GM18907 (cell line): ENCODE data around the gene BABAM2.
"Not testable (repeated sequence)": the region's sequence is repeated elsewhere in the genome, so short reads cannot be mapped to it uniquely, and the experiment has no call there.

Source experiments
- ATAC-seq: cut with Tn5 transposase; IDR thresholded peaks from one replicate; pipeline ENCODE4 v1.9.1; 2021; ENCODE audit warnings: mild to moderate bottlenecking, moderate library complexity; ENCODE audit not compliant: unreplicated experiment

BABAM2 gene

DNA sequence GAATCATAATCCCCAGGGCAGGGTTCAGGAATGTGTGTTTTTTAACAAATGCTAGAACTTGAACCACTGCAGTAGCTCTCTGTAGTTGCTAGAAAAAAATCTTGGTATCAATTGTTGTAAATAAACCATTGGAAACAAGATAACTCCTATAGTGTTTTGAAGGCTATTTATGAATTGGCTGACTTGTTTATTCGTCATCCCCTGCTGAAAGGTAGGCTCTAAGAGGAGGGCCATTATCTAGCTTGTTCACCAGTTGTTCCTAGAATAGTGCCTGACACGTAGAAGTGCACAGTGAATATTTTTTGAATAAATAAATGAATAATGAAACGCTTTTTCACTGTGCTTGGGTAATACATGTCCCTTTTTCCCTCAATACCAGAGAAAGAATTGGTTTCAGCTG, 211.4 kb downstream of the BABAM2 start:
- ATAC-seq, result no peak

DNA sequence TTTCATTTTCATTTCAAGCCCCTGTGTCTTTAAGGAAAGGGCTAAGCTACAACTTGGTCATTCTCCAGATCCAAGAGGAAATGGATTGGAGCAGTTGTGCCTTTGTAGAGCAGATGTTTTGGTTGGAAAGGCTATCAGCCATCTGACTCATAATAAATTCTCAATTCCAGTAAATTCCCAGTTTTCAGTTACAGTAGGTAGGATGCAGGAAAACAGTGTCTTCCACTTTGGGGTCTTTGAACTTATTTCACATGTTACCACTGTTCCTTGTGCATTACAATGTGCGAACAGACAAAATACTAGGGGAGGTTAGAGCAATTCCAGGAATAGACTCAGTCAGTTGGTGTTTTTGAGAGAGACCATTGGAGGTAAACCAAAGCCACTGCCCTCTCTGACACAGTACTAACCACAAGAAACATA, 211.9 kb downstream of the BABAM2 start:
- ATAC-seq, result no peak

DNA sequence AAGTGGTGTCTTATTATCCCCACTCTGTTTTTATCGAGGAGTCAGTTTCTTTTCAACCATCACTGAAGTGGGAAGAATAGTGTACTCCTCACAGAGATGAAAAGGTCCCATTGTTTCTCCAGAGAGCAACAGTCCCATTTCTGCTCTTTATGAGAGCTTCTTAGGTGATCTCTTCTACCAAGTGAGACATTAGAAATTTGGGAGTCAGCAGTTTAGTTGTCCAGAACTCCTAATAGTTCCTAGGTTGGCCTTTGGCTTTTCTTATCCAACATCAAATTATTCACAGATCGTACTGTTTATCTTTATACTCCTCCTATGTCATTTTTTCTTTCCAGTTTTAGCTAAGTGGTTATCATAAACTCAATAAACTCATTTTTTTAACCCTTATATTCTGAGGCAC, 213.1 kb downstream of the BABAM2 start:
- no peak for ATAC-seq

DNA sequence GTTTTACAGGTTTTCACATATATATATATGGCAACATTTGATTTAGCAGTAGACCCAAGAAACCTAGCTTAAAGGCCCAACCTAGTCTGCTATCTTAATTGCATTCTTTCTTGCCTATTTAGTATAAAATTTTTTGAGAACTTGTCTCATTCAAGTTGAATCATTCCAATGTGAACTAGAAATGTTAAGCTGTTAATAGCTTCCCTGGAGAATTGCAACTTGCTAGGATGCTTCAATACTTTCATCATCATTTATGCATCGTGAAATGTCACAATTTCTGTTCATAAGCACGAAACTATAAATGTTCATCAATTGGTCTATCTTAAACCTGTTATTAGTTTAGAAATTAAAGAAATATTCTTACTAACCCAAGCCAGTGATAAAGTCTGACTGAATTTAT, 217.6 kb downstream of the BABAM2 start:
- ATAC-seq, result no peak

DNA sequence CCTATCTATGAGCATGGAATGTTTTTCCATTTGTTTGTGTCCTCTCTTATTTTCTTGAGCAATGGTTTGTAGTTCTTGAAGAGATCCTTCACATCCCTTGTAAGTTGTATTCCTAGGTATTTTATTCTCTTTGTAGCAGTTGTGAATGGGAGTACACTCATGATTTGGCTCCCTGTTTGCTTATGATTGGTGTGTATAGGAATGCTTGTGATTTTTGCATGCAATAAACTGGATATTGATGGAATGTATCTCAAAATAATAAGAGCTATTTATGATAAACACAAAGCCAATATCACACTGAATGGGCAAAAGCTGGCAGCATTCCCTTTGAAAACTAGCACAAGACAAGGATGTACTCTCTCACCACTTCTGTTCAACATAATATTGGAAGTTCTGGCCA, 223.2 kb downstream of the BABAM2 start:
- ATAC-seq, result not testable (repeated sequence)

DNA sequence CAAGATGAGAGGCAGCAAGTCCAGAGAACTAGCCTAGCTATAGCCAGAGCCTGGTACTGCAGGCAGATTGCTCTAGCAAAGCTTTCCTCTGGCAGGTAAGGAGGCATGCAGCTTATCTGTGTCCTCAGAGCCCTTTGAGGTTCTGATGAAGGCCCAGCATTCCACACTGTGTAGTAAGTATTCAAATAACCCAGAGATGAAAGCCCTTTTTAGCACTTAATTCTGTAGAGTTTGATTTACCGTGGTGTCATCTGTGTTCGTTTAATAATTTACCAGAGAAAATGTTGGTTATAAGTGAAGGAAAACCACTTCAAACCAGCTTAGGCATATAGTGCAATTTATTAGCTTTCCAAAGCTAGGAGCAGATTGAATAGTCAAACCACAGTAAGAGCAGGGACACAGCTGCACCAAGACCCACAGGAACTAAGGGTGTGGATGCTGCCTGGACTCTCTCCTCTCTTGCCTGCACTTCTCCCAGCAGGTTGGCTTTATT, 226.6 kb downstream of the BABAM2 start:
- ATAC-seq, result no peak

DNA sequence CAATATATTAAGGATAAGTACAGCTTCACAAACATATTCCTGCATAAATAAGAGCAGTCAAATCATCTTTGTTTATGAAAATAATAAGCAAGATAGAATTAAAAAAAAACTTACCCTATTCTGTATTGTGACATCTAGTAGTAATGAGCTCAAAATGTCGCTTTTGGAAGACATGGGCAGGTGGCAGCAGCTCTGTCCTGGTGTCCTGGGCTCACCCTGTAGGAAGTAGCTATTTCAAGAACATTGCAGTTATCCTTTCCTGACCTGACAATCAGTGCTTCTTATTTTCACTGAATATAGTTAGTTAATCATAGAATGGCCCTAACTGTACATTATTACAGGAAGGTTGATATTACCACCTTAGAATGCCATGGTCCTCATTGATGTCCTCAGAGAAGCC, 229.1 kb downstream of the BABAM2 start:
- ATAC-seq, result no peak

DNA sequence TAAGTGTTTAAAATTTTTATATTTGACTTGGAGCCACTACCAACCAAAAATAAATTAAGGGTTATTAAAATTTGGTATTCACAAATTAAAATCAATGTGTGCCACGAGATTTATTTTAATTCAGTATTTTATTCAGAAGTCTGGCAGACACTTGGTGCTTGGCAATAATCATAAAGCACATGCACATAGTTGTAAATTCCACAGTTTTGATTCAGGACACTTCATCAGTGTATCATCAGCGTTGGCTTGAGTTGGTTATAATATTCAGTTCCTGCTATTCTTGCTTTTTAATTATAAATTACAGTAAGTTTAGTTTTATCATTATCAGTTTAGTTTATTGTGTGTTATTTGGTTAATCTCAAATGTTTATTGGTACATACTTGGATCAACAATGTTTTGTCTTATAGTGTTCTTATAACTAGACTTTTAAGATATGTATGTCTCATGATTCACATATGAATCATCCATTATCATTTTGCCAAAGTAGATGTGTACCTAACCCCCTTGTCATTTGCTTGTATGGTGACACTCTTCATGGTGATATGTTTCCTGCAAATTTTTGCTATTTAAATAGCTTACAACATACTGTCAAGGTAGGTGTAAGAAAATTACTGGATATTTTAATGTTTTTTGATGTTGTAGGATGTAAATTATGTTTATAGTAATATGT, 237.9 kb downstream of the BABAM2 start:
- ATAC-seq, result no peak

DNA sequence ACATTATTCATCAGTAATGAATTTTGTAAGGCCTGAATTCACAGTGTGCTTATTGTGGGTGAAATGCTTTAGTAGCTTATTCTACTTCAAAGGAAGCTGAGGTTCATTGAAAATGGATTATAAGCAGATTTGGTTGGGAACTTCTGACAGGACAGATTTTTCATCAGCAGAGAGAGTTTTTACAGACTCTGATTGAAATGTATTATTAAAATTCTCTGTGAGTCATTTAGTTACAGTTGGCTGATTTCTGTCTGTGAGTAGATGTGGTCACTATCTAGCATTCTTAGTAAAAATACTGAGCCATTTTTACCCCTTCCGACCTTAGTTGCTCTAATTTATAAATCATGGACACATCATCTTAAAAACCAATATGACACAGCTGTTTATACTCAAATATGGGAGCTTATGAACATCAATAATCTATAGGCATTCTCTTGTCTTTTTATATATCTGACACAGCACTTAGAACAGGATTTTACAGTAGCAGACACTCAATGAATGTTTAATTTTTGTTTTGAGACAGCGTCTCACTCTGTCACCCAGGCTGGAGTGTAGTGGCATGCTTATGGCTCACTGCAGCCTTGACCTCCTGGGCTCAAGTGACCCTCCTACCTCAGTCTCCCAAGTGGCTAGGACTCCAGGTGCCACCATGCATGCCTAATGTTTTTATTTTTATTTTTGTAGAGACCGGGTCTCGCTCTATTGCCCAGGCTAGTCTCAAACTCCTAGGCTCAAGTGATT, 239.6 kb downstream of the BABAM2 start:
- no peak for ATAC-seq

DNA sequence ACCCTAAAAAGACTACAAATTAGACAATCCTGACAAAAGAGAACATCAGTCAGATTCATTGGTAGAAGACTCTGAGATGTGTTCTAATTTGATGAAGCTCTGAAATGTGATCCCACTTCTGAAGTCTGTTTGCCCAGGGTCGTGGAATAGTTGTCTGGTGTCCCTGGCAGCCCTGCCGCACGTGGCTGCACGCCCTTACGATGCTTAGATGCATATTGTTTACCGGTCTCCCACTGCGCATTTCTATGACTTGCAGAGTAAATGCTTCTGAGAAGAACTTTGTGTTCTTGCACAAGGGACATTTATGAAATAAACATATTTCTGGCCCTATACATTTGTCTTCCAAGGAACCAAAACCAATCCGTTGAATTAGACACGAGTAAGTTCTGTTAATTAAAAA, 243.2 kb downstream of the BABAM2 start:
- ATAC-seq, result no peak

DNA sequence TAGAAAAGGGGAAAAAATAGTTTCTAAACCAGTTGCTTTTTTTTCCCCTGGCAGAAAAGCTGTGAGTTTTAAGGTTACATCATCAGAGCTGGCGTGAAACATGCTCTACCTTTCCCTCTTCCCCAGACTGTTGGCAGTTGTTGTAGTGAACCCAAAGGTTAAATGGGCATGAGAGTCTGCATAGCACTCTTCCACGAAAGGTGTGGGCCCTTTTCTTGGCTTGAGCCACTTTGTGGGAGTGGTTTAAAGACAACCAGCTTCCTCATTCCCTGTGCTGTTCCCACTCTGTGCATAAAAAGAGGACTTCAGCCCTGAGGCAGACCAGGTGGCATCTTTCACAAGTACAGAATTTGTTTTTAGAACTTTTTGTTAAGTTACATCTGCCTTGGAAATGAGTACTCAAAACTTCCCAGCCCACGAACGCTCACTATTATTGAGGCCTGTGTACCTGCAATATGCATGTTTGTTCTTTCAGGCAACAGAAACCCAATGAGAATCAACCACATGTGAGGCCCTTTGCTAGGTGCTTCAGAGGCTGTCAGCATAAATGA, 243.8 kb downstream of the BABAM2 start:
- ATAC-seq, result no peak

DNA sequence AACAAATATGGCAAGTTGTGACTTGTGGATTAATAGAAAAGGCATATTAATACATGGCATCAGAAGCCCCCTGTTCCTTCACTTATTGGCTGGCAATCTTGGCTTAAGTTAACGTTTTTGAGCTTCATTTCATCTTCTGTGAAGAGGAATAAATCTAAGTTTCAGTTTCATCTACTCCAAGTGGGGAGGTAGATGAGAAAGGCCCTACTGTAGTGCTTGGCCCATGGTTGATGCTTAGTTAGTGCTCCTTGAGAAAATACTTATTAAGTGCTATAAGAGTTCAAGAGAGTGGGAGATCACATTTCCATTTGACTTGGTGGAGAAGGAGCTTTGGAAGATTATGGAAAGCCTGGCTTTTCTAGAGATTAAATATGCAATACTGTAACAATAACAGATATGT, 244.3 kb downstream of the BABAM2 start:
- no peak for ATAC-seq

DNA sequence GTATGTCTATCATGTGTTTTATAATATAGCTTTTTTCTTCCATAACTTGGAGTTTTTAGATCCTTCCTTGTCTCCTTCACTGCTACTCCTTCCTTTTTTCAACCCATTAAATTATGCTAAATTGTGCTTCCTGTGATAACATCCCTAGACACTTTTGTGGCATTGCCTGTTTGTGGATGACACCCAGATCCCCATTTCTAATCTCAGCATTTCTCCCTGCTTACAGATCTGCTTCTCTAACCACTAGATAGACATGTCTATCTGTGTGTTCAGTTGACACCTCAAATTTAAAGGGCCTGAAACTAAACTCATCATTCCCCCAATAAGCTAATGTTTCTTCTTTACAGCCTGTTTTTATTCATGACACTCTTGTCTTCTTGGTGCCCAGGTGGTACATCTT, 244.8 kb downstream of the BABAM2 start:
- no peak for ATAC-seq

DNA sequence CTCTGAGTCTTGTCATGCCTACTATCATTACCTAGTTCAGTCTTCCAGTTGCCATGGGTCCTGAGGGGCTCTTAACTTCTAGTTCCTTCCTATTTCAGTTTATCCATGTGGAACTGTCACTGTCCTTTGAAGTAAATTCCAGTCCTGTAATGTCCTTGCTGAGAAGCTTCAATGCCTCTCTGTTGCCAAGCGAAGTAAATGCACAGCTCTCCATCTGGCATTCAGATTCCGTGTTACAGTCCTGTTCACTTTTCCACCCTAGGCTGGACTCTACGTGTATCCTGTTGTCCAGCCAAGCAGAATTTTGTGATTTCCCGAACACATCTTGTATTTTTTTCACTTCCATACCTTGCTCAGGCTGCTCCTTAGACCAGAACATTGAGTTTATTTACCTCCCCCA, 245.3 kb downstream of the BABAM2 start:
- ATAC-seq, result no peak

DNA sequence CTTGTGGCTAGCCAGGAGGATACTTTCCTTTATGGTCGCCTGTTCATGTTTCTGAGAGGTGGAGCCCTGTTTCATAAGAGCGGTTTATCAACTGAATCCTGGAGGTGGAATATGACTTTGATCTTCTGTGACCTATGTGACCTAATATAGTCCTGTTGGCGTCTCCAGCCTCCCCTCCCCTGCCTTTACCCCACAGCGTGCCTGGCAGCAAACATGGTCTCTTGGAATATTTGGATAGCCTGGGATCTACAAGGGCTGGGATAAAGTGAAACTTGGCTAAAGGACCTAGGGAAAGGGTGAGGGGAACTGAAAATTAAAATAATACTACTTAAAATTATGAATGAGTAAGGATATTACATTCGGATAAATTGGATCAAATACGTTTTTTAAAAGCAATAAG, 246.0 kb downstream of the BABAM2 start:
- no peak for ATAC-seq

DNA sequence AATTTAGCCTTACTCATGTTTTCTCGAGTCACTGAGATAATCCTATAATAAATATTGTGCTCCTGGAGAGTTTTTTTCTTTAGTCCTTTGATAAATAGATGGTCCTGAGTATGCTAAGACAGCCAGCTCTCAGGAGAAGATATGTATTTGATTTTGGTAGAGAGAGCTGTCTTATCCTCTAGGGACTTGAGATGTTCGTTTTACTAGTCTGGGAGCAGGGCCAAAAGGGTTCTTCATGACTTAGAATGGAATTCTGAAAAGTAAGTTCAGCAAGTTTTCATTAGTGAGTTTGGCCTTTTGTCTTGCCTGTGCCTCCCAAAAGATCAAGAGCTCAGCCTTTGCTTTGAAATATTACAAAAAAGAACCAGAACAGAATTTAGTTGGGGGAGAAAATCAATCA, 246.7 kb downstream of the BABAM2 start:
- no peak for ATAC-seq

DNA sequence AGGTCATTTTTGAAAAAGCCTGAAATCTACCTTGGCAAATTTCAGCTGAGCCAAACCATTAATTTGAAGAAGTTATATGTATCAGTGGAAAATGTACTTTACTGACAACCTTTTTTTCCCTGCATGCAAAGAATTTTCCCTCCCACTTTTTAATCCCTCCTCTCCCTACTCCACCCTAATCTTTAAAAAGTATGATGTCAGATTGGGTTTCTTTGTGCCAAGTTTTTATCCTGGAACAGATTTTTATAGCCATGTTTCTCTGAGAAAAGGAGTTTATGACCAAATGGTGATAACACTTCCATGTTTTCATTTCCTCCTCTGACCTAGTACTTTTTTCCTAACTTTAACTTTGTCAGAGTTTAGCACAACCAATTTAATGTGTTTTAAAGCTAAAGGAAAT, 251.9 kb downstream of the BABAM2 start:
- ATAC-seq, result no peak

DNA sequence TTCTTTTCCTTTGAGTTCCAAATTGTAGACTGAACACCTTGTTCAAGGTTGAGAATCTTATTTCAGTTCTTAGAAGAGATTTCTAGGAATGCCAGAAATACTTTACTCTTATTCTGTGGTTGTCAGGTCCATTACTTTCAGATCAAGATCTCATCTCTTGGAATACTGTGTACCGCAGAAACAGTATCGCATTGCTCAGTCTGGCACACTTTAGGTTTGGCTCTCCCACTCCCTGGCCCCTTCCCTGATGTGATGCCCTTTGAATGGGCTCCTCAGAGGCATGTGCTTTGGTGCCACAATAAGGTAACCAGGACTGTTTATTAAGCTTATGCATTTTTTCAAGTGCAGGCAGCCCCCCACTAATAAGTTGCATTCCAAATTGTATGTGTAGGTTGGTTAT, 257.5 kb downstream of the BABAM2 start:
- no peak for ATAC-seq

DNA sequence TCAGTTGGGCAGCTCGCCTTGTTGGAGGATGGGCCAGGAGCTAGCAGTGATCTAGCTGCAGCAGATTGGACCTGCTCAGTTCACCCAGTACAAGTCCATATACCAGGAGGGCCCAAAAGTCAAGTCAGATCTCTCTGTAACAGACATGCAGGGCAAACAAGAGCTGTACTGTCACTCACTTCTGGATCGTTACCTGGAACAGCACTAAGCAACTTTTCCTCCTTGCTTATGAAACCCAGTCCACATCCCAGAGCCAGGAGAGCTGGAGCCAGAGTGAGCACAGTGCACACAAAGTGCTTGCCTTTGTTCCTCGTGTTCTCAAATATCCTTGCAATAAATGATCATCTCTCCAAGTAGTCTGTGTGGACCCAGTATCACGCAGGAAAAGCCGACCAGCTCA, 258.0 kb downstream of the BABAM2 start:
- no peak for ATAC-seq

DNA sequence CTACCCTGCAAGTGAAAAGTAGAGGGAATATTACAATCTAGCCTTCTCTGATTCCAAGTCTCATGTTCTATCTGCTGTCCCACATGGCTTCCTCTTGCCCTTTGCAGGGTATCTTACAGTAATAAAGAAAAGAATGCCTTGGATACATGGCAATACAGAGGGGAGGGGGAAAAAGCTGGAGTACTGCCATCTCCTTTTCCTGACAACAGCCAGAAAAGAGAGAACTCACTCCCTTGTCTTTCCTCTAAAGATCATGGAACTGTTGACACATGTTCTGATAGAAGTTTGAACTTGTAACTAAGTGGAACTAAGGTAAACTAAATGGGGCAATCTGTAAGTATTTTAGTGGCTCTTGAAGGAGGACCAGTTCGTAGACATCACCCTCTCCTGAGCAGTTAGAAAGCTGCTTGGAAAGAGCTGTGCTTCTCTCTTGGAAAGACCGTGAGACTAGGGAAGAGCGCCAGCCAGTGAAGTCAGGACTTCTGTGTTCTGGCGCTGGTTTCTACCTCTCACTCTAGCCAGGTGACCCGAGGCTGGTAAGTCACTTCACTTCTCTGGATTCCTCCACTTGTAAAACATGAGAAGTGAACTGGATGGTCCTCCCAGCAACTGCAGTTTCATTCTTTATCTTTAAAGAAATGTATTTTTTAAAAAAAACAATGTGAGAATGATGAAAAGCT, 259.8 kb downstream of the BABAM2 start:
- no peak for ATAC-seq

DNA sequence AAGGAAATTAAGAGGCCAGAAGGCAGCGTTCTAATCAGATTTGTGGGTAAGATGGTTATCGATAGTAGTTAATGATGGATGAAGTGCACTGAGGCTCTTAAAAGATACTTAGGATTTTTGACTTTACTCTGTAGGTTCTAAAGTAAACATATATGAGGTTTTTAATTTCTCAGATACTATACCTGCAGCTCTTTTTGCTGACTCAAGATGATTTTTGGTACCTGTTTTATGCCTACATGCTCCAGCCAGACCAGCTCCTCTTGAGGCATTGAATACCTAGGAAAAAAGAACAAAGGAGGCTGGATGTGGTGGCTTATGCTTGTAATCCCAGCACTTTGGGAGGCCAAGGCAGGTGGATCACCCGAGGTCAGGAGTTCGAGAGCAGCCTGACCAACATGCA, 260.5 kb downstream of the BABAM2 start:
- ATAC-seq, result no peak
